Liver (tissue), 3 donors: Measurements from ENCODE around the gene RASGRF2.

Experiments used
- ATF3 ChIP-seq: IDR thresholded peaks from 2 replicates; pipeline ENCODE4 v1.6.1; 2016; ENCODE audit warnings: antibody characterized with exemption
- EGR1 ChIP-seq, 2 donors: IDR thresholded peaks; 2 replicates each; pipeline ENCODE4 v1.6.1; 2016 to 2018; ENCODE audit warnings: antibody characterized with exemption in 2 of 2, low read depth in 2 of 2
- GABPA ChIP-seq, 2 donors: IDR thresholded peaks in 1 of 2; conservative IDR thresholded peaks in 1 of 2; 2 replicates each; pipeline ENCODE4 v1.6.1; 2016; ENCODE audit warnings: antibody characterized with exemption in 2 of 2, mild to moderate bottlenecking in 1 of 2, moderate library complexity in 1 of 2
- JUND ChIP-seq, 2 donors: IDR thresholded peaks; 2 replicates each; pipeline ENCODE4 v1.6.1; 2016; ENCODE audit warnings: antibody characterized with exemption in 2 of 2
- RXRA ChIP-seq, 2 donors: IDR thresholded peaks; 2 replicates each; pipeline ENCODE4 v1.6.1; 2017 to 2018; ENCODE audit warnings: antibody characterized with exemption in 2 of 2, mild to moderate bottlenecking in 1 of 2
- SP1 ChIP-seq: IDR thresholded peaks from 2 replicates; pipeline ENCODE4 v1.6.1; 2018; ENCODE audit warnings: antibody characterized with exemption, mild to moderate bottlenecking
- TAF1 ChIP-seq: conservative IDR thresholded peaks from 2 replicates; pipeline ENCODE4 v1.6.1; 2016; ENCODE audit warnings: antibody characterized with exemption, mild to moderate bottlenecking
- ZBTB33 ChIP-seq: IDR thresholded peaks from 2 replicates; pipeline ENCODE4 v1.6.1; 2016; ENCODE audit warnings: antibody characterized with exemption
- TF ChIP-seq, protein P1 (sequence below): fragments of 150-350 bp; IDR thresholded peaks from 2 replicates; pipeline ENCODE4 v1.5.1; 2017; ENCODE audit warnings: improper control_type of control experiment, low read depth, low read length; ENCODE audit not compliant: missing input control
- donor health status: healthy.
- donor health status: healthy.

- TF ChIP-seq, protein P1, sequence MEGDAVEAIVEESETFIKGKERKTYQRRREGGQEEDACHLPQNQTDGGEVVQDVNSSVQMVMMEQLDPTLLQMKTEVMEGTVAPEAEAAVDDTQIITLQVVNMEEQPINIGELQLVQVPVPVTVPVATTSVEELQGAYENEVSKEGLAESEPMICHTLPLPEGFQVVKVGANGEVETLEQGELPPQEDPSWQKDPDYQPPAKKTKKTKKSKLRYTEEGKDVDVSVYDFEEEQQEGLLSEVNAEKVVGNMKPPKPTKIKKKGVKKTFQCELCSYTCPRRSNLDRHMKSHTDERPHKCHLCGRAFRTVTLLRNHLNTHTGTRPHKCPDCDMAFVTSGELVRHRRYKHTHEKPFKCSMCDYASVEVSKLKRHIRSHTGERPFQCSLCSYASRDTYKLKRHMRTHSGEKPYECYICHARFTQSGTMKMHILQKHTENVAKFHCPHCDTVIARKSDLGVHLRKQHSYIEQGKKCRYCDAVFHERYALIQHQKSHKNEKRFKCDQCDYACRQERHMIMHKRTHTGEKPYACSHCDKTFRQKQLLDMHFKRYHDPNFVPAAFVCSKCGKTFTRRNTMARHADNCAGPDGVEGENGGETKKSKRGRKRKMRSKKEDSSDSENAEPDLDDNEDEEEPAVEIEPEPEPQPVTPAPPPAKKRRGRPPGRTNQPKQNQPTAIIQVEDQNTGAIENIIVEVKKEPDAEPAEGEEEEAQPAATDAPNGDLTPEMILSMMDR = no peak
- TF ChIP-seq SP1 (no peak), GABPA (IDR thresholded peaks at IDR 0.05 in 1 of 2, conservative IDR thresholded peaks at IDR 0.05 in 1 of 2) (no peak), RXRA (IDR thresholded peaks at IDR 0.05) (no peak), EGR1 (IDR thresholded peaks at IDR 0.05; ENCODE audit: low read depth in 2 of 2) (no peak), JUND (IDR thresholded peaks at IDR 0.05) (no peak), ZBTB33 (no peak), TAF1 (no peak), ATF3 (no peak)
Observed at GRCh38 chr5:81154725-81155124, 194.6 kb downstream of the RASGRF2 start.
